Upper lobe of left lung (tissue), 6 donors: ENCODE results near the gene PRKAR1B. TPM values are rescaled to one million over a fixed set of nuclear protein-coding genes. Genes with fewer than 3 reads are reported as not detected.

Source experiments
- ATAC-seq, 2 donors: fragments of 200-7000 bp; cut with Tn5 transposase; one replicate each; pipeline ENCODE4 v1.9.1; 2022; ENCODE audit warnings: mild to moderate bottlenecking in 2 of 2, moderate library complexity in 2 of 2; ENCODE audit not compliant: low FRiP score in 2 of 2
- DNase-seq, 2 donors: peaks; one replicate each; pipeline ENCODE4 v3.0.0-alpha.2; 2019 to 2020
- H3K27ac ChIP-seq, 4 donors: fragments of 200-600 bp; sonication (generic); one replicate each; pipeline ENCODE4 v1.5.1; 2016 to 2019
- H3K27me3 ChIP-seq, 4 donors: fragments of 200-600 bp; sonication (generic); one replicate each; pipeline ENCODE4 v1.5.1; 2017 to 2019
- H3K36me3 ChIP-seq, 4 donors: fragments of 200-600 bp; sonication (generic); one replicate each; pipeline ENCODE4 v1.5.1; 2016 to 2019
- H3K4me1 ChIP-seq, 4 donors: fragments of 200-600 bp; sonication (generic); one replicate each; pipeline ENCODE4 v1.5.1; 2018 to 2019
- H3K4me3 ChIP-seq, 4 donors: fragments of 200-600 bp; sonication (generic); one replicate each; pipeline ENCODE4 v1.5.1; 2017 to 2019; ENCODE audit warnings: mild to moderate bottlenecking in 2 of 4, moderate library complexity in 1 of 4
- H3K9me3 ChIP-seq, 4 donors: fragments of 200-600 bp; sonication (generic); one replicate each; pipeline ENCODE4 v1.5.1; 2018 to 2019
- EP300 ChIP-seq, 4 donors: sonication (generic); formaldehyde crosslinking; IDR thresholded peaks; one replicate each; pipeline ENCODE4 v1.5.1; 2017; ENCODE audit warnings: antibody characterized with exemption in 4 of 4, control low read depth in 2 of 4
- POLR2A ChIP-seq, 4 donors: fragments of 450-650 bp; IDR thresholded peaks; one replicate each; pipeline ENCODE4 v1.5.1; 2016 to 2017; ENCODE audit warnings: antibody characterized with exemption in 4 of 4, mild to moderate bottlenecking in 2 of 4
- POLR2AphosphoS5 ChIP-seq, 2 donors: sonication (generic); formaldehyde crosslinking; IDR thresholded peaks; one replicate each; pipeline ENCODE4 v1.5.1; 2017; ENCODE audit warnings: antibody characterized with exemption in 2 of 2
- WGBS, 2 donors: methylation state at CpG; one replicate each; pipeline ENCODE4 v1.1.5; 2017 to 2018; 5-methylcytosine and 5-hydroxymethylcytosine counted together
- total RNA-seq, 6 donors: library from RNA; depleted of rRNA in 4 of 6; stranded (reverse); fragments of >200 nt in 4 of 6; gene quantifications; one replicate each; pipeline versions ENCODE4 v1.1.0 to v1.2.1, GENCODE V29; 2016 to 2021
- TF ChIP-seq, protein P1 (sequence below), 6 experiments: fragments of 450-650 bp in 4 of 6; fragments of 200-600 bp in 2 of 6; sonication (generic) in 2 of 6; IDR thresholded peaks; one replicate each; pipeline ENCODE4 v1.5.1; 2016 to 2019; ENCODE audit warnings: antibody characterized with exemption in 6 of 6
- donor health status: DM: no; HTN: no; CAD: no; lungs with moderate emphysema.
- donor health status: DM: no; HTN: yes; CAD: no; lungs with severe emphysema.

Gene PRKAR1B
- total RNA-seq, 6 donors from 2014 or later: 10.3 to 24.4 (median 20.9) TPM

DNA sequence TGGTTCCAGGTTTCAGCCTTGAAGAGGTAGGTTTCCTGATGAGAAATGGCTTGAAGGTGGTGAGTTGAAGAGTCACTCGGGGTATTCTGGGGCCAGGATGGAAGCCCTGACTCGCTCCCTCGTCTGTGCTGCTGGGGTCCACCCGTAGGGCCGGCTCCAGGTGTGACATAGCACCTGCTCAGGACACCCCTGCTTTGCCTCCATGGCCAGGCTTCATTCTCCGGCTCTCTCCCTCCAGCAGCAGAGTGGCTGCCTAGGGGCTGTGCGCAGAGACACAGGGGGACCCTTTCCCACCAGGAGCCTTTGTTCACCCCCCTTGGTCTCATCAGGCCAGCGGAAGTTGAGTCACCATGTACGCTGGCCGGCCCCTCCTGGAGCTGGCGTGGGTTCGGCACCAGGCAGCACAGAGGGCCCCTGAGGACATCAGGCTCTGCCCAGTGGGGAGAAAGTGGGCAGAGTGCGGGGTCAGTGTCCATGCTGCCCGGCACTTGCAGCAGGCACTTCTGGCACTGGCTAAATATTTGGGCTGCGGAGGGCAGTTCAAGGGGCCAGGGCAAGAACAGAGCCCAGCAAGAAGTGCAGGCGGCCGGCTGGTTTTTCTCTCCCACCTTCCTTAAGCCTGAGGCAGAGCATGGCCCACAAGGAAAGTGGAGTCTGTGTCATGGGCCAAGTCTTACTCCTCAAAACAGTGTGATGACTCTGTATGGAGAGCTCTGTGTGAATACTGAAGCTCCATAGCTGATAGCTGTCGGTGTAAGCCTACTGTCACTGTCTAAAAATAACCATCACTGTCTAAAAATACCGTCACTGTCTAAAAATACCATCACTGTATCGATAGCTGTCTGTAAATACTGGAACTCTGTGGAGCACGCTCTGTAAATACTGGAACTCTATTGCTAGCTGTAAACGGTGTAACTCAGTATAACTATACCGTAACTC is 3.7 kb upstream of the PRKAR1B start:
- peaks cover 5 to 11% (median 7%) of the 10 kb centered on the region in 4 donors for H3K9me3 ChIP-seq
- TF ChIP-seq EP300 (IDR thresholded peaks at IDR 0.05) (no peak), POLR2A (IDR thresholded peaks at IDR 0.05) (no peak), POLR2AphosphoS5 (IDR thresholded peaks at IDR 0.05) (no peak)
- TF ChIP-seq, protein P1, sequence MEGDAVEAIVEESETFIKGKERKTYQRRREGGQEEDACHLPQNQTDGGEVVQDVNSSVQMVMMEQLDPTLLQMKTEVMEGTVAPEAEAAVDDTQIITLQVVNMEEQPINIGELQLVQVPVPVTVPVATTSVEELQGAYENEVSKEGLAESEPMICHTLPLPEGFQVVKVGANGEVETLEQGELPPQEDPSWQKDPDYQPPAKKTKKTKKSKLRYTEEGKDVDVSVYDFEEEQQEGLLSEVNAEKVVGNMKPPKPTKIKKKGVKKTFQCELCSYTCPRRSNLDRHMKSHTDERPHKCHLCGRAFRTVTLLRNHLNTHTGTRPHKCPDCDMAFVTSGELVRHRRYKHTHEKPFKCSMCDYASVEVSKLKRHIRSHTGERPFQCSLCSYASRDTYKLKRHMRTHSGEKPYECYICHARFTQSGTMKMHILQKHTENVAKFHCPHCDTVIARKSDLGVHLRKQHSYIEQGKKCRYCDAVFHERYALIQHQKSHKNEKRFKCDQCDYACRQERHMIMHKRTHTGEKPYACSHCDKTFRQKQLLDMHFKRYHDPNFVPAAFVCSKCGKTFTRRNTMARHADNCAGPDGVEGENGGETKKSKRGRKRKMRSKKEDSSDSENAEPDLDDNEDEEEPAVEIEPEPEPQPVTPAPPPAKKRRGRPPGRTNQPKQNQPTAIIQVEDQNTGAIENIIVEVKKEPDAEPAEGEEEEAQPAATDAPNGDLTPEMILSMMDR (IDR thresholded peaks at IDR 0.05): no peak
- no peak overlapping the region for H3K27ac ChIP-seq
- H3K4me1 ChIP-seq: peaks cover 11 to 33% (median 20%) of the 10 kb centered on the region in 4 donors
- H3K36me3 ChIP-seq: peaks cover 5 to 35% (median 17%) of the 10 kb centered on the region in 4 donors
- 73 to 90% methylated on average over 10 to 23 of the region's 23 CpGs for WGBS, 2 donors
- no peaks in the 10 kb centered on the region for H3K27me3 ChIP-seq
- no peak overlapping the region for H3K4me3 ChIP-seq
- peak; percentile 9 to 55 for DNase-seq
- ATAC-seq: no peak

- Histone ChIP-seq H3K4me1 (peaks cover 11 to 39% (median 22%) of the 10 kb centered on the region in 4 donors), H3K27ac (no peak overlapping the region), H3K4me3 (no peak overlapping the region), H3K9me3 (peaks cover 0 to 6% (median 4%) of the 10 kb centered on the region in 4 donors), H3K27me3 (no peaks in the 10 kb centered on the region), H3K36me3 (peaks cover 5 to 34% (median 17%) of the 10 kb centered on the region in 4 donors)
- ATAC-seq (no peak), DNase-seq (no peak)
- 93 to 95% methylated on average over 21 to 29 of the region's 29 CpGs for WGBS, 2 donors
- TF ChIP-seq POLR2AphosphoS5 (IDR thresholded peaks at IDR 0.05) (no peak), EP300 (IDR thresholded peaks at IDR 0.05) (no peak), POLR2A (IDR thresholded peaks at IDR 0.05) (no peak)
- TF ChIP-seq, protein P1 (IDR thresholded peaks at IDR 0.05): no peak
These were observed 2.3 kb upstream of the PRKAR1B start for GRCh38 chr7:729140-730000.

GRCh38 chr7:728602-729001 is 1.5 kb upstream of the PRKAR1B start:
- H3K4me1 ChIP-seq: peaks cover 11 to 39% (median 22%) of the 10 kb centered on the region in 4 donors
- H3K4me3 ChIP-seq: no peak overlapping the region
- 88 to 94% methylated on average over 8 to 9 of the region's 9 CpGs for WGBS, 2 donors
- ATAC-seq (no peak), DNase-seq (no peak)
- no peaks in the 10 kb centered on the region for H3K9me3 ChIP-seq
- H3K36me3 ChIP-seq: peaks cover 0 to 32% (median 17%) of the 10 kb centered on the region in 4 donors
- H3K27me3 ChIP-seq: no peaks in the 10 kb centered on the region
- TF ChIP-seq EP300 (IDR thresholded peaks at IDR 0.05) (no peak), POLR2AphosphoS5 (IDR thresholded peaks at IDR 0.05) (no peak), POLR2A (IDR thresholded peaks at IDR 0.05) (no peak)
- TF ChIP-seq, protein P1 (IDR thresholded peaks at IDR 0.05): no peak
- no peak overlapping the region for H3K27ac ChIP-seq

GRCh38 chr7:727806-728460 is 852 bp upstream of the PRKAR1B start:
- H3K27me3 ChIP-seq: no peaks in the 10 kb centered on the region
- ATAC-seq: no peak
- H3K27ac ChIP-seq: no peak overlapping the region
- peaks cover 11 to 39% (median 22%) of the 10 kb centered on the region in 4 donors for H3K4me1 ChIP-seq
- peaks cover 0 to 32% (median 17%) of the 10 kb centered on the region in 4 donors for H3K36me3 ChIP-seq
- no peak for DNase-seq
- 48 to 51% methylated on average over 17 to 21 of the region's 21 CpGs for WGBS, 2 donors
- TF ChIP-seq POLR2A (IDR thresholded peaks at IDR 0.05): no peak
- no peak for TF ChIP-seq POLR2AphosphoS5 (IDR thresholded peaks at IDR 0.05)
- TF ChIP-seq, protein P1 (IDR thresholded peaks at IDR 0.05): no peak
- no peak for TF ChIP-seq EP300 (IDR thresholded peaks at IDR 0.05)
- H3K4me3 ChIP-seq: peak overlapping the region in 3 of 4 donors; percentile 97 to 100 (median 99)
- no peaks in the 10 kb centered on the region for H3K9me3 ChIP-seq
